ENCODE data around the gene B3GNT5. TPM values are rescaled to one million over a fixed set of nuclear protein-coding genes. Genes with fewer than 3 reads are reported as not detected.

Gene B3GNT5, protein sequence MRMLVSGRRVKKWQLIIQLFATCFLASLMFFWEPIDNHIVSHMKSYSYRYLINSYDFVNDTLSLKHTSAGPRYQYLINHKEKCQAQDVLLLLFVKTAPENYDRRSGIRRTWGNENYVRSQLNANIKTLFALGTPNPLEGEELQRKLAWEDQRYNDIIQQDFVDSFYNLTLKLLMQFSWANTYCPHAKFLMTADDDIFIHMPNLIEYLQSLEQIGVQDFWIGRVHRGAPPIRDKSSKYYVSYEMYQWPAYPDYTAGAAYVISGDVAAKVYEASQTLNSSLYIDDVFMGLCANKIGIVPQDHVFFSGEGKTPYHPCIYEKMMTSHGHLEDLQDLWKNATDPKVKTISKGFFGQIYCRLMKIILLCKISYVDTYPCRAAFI
- total RNA-seq (2021) (6.8 to 7.7 TPM (median 7.3 TPM) in 3 replicates), Bru-seq, nascent RNA (percentile 72 among the genes with signal in this experiment)
- long read RNA-seq, experiment 1, full-length matches to known transcripts = 29 of 39 reads
- long read RNA-seq, experiment 1, partial matches to known transcripts = 0 of 39 reads
- long read RNA-seq, experiment 1, other reads (novel, unspliced or antisense) = 10 of 39 reads
- long read RNA-seq, experiment 2, full-length matches to known transcripts = 1 of 10 reads
- long read RNA-seq, experiment 2, partial matches to known transcripts = 0 of 10 reads
- long read RNA-seq, experiment 2, other reads (novel, unspliced or antisense) = 9 of 10 reads
- long read RNA-seq, experiment 3, full-length matches to known transcripts = 1 of 1 reads
- long read RNA-seq, experiment 3, partial matches to known transcripts = 0 of 1 reads
- long read RNA-seq, experiment 3, other reads (novel, unspliced or antisense) = 0 of 1 reads

DNA sequence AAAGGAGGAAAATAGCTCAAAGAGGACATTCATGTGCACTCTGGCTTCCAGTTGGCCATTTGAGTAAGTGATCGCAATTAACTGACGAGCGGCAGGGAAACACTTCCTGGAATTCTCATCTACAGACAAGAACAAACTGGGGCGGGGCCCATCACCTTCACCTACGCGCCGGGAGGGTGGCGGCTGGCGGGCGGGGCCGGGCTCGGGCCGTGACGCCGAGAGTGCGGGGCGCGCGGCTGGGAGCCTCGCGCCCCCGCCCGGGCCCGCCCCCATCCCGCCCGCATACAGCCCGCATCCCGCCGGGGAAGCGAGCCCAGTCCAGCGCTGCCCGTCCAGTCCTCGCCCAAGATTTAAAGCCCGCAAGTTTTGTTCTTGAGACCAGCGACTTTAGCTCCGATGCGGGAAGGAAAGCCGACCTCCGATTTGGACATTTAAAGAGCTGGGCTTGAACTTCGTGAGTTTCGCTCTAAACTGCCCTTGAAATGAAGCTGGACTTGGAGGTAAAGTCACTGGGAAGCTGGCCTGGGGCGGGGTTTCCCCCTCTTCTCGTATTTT lies at the start of gene B3GNT5:
TSS of gene B3GNT5 (plus strand) at position 281 of the 555 bp plus-strand sequence. CDS start 16,546 bp downstream, outside the sequence.
- Mint-ChIP-seq H3K4me3 (peak within 1 kb of the TSS; percentile 72), H3K27me3 (ENCODE audit: low read depth) (peaks cover 36% of the 10 kb centered on the region), H3K9me3 (no peaks in the 10 kb centered on the region), H3K4me1 (peaks cover 27% of the 10 kb centered on the region), H3K27ac (no peak within 1 kb of the TSS), H3K36me3 (no peaks in the 10 kb centered on the region)
- CTCF ChIA-PET = interaction anchor here (1.0 to 1.1 kb wide), 2 partner anchors 73 to 129 kb away, joined by 3 to 7 read pairs; no protein-coding TSS in a partner anchor
- ATAC-seq = peak; percentile 6; the same call in 1 of the 2 replicates
- TF ChIP-seq NR1H2 (CRISPR knock-in tag; IDR thresholded peaks at IDR 0.05) = no peak
- TF ChIP-seq, protein P1, sequence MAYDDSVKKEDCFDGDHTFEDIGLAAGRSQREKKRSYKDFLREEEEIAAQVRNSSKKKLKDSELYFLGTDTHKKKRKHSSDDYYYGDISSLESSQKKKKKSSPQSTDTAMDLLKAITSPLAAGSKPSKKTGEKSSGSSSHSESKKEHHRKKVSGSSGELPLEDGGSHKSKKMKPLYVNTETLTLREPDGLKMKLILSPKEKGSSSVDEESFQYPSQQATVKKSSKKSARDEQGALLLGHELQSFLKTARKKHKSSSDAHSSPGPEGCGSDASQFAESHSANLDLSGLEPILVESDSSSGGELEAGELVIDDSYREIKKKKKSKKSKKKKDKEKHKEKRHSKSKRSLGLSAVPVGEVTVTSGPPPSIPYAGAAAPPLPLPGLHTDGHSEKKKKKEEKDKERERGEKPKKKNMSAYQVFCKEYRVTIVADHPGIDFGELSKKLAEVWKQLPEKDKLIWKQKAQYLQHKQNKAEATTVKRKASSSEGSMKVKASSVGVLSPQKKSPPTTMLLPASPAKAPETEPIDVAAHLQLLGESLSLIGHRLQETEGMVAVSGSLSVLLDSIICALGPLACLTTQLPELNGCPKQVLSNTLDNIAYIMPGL (CRISPR knock-in tag; IDR thresholded peaks at IDR 0.05) = 0 out of 2 replicates have a peak, but pooled peaks have one; percentile 24
- TF ChIP-seq, protein P2, sequence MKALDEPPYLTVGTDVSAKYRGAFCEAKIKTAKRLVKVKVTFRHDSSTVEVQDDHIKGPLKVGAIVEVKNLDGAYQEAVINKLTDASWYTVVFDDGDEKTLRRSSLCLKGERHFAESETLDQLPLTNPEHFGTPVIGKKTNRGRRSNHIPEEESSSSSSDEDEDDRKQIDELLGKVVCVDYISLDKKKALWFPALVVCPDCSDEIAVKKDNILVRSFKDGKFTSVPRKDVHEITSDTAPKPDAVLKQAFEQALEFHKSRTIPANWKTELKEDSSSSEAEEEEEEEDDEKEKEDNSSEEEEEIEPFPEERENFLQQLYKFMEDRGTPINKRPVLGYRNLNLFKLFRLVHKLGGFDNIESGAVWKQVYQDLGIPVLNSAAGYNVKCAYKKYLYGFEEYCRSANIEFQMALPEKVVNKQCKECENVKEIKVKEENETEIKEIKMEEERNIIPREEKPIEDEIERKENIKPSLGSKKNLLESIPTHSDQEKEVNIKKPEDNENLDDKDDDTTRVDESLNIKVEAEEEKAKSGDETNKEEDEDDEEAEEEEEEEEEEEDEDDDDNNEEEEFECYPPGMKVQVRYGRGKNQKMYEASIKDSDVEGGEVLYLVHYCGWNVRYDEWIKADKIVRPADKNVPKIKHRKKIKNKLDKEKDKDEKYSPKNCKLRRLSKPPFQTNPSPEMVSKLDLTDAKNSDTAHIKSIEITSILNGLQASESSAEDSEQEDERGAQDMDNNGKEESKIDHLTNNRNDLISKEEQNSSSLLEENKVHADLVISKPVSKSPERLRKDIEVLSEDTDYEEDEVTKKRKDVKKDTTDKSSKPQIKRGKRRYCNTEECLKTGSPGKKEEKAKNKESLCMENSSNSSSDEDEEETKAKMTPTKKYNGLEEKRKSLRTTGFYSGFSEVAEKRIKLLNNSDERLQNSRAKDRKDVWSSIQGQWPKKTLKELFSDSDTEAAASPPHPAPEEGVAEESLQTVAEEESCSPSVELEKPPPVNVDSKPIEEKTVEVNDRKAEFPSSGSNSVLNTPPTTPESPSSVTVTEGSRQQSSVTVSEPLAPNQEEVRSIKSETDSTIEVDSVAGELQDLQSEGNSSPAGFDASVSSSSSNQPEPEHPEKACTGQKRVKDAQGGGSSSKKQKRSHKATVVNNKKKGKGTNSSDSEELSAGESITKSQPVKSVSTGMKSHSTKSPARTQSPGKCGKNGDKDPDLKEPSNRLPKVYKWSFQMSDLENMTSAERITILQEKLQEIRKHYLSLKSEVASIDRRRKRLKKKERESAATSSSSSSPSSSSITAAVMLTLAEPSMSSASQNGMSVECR (CRISPR knock-in tag; IDR thresholded peaks at IDR 0.05; ENCODE audit: borderline replicate concordance) = no peak
- TF ChIP-seq, protein P3, sequence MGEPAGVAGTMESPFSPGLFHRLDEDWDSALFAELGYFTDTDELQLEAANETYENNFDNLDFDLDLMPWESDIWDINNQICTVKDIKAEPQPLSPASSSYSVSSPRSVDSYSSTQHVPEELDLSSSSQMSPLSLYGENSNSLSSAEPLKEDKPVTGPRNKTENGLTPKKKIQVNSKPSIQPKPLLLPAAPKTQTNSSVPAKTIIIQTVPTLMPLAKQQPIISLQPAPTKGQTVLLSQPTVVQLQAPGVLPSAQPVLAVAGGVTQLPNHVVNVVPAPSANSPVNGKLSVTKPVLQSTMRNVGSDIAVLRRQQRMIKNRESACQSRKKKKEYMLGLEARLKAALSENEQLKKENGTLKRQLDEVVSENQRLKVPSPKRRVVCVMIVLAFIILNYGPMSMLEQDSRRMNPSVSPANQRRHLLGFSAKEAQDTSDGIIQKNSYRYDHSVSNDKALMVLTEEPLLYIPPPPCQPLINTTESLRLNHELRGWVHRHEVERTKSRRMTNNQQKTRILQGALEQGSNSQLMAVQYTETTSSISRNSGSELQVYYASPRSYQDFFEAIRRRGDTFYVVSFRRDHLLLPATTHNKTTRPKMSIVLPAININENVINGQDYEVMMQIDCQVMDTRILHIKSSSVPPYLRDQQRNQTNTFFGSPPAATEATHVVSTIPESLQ (CRISPR knock-in tag; IDR thresholded peaks at IDR 0.05) = no peak
- POLR2A ChIA-PET = interaction anchor here (0.6 to 1.5 kb wide), 2 partner anchors 12 to 13 kb away, joined by 3 to 9 read pairs; no protein-coding TSS in a partner anchor
- peak; percentile 54 for DNase-seq (ENCODE audit: low spot score)

DNA sequence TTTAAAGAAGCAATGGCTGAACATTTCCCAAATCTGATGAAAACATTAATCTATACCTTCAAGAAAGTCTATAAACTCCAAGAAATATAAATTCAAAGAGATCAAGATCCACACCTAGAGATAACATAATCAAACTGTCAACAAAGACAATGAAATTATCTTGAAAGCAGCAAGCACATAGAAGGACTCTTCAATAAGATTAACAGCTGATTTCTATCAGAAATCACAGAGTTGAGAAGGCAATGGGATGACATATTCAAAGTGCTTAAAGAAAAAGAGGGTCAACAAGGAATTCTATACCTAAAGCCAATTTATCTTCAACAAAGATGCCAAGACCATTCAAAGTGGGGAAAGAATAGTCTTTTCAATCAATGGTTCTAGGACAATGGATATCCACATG lies 49.4 kb upstream of the B3GNT5 start:
- ChIA-PET POLR2A (no interaction called here), CTCF (no interaction called here)
- TF ChIP-seq ZNF317 (CRISPR knock-in tag; IDR thresholded peaks at IDR 0.05; ENCODE audit: borderline replicate concordance, low read depth) = peak; percentile 93
- no peak for TF ChIP-seq GRHL2 (CRISPR knock-in tag; IDR thresholded peaks at IDR 0.05; ENCODE audit: insufficient replicate concordance, severe bottlenecking)
- Mint-ChIP-seq H3K36me3 (peaks cover 27% of the 10 kb centered on the region), H3K9me3 (peaks cover 37% of the 10 kb centered on the region), H3K4me3 (no peak overlapping the region), H3K27ac (no peak overlapping the region), H3K4me1 (peaks cover 9% of the 10 kb centered on the region), H3K27me3 (ENCODE audit: low read depth) (no peaks in the 10 kb centered on the region)
- DNase-seq (ENCODE audit: low spot score) (no peak), ATAC-seq (no peak)

DNA sequence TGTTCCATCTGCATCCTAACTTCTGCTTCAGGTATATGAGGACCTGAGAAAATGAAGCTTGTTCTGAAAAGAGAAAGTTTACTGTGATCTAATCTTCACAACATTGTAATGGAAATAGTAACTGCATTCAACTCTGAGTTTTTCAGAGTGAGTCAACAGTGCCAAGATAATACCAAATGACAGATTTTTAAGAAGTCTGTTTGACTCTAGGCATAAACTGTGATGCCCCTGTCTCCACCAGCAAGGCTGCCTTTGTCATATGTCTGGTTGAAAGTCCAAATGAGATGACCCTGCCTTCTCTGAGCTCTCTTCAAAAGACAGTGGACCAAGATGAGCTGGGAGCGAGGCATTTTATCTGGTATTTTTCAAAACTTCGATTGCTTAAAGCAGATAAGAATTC lies 44.8 kb upstream of the B3GNT5 start:
- ATAC-seq (no peak), DNase-seq (ENCODE audit: low spot score) (no peak)
- Mint-ChIP-seq H3K27ac (no peak overlapping the region), H3K4me1 (peaks cover 12% of the 10 kb centered on the region), H3K36me3 (peaks cover 18% of the 10 kb centered on the region), H3K9me3 (peaks cover 30% of the 10 kb centered on the region), H3K4me3 (no peak overlapping the region), H3K27me3 (ENCODE audit: low read depth) (no peaks in the 10 kb centered on the region)
- TF ChIP-seq CREB1 (CRISPR knock-in tag; IDR thresholded peaks at IDR 0.05) = no peak
- no peak for TF ChIP-seq EMX1 (CRISPR knock-in tag; IDR thresholded peaks at IDR 0.05)
- no peak for TF ChIP-seq MYBL2 (CRISPR knock-in tag; IDR thresholded peaks at IDR 0.05)
- TF ChIP-seq, protein P4, sequence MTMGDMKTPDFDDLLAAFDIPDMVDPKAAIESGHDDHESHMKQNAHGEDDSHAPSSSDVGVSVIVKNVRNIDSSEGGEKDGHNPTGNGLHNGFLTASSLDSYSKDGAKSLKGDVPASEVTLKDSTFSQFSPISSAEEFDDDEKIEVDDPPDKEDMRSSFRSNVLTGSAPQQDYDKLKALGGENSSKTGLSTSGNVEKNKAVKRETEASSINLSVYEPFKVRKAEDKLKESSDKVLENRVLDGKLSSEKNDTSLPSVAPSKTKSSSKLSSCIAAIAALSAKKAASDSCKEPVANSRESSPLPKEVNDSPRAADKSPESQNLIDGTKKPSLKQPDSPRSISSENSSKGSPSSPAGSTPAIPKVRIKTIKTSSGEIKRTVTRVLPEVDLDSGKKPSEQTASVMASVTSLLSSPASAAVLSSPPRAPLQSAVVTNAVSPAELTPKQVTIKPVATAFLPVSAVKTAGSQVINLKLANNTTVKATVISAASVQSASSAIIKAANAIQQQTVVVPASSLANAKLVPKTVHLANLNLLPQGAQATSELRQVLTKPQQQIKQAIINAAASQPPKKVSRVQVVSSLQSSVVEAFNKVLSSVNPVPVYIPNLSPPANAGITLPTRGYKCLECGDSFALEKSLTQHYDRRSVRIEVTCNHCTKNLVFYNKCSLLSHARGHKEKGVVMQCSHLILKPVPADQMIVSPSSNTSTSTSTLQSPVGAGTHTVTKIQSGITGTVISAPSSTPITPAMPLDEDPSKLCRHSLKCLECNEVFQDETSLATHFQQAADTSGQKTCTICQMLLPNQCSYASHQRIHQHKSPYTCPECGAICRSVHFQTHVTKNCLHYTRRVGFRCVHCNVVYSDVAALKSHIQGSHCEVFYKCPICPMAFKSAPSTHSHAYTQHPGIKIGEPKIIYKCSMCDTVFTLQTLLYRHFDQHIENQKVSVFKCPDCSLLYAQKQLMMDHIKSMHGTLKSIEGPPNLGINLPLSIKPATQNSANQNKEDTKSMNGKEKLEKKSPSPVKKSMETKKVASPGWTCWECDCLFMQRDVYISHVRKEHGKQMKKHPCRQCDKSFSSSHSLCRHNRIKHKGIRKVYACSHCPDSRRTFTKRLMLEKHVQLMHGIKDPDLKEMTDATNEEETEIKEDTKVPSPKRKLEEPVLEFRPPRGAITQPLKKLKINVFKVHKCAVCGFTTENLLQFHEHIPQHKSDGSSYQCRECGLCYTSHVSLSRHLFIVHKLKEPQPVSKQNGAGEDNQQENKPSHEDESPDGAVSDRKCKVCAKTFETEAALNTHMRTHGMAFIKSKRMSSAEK (CRISPR knock-in tag; IDR thresholded peaks at IDR 0.05; ENCODE audit: borderline replicate concordance) = no peak
- CTCF ChIA-PET = no interaction called here
- POLR2A ChIA-PET = no interaction called here
